Immature natural killer cell (primary cell): ENCODE data around the gene RXFP3. TPM values are rescaled to one million over a fixed set of nuclear protein-coding genes. Genes with fewer than 3 reads are reported as not detected.

Experiments used
- DNase-seq, 3 donors: peaks; one replicate each; pipeline ENCODE4 v3.0.0; 2022; ENCODE audit warnings: mixed read lengths in 1 of 3
- H3K27ac Mint-ChIP-seq, 6 donors: one replicate each; pipeline ENCODE4 v1.8.0; 2020; ENCODE audit warnings: mixed read lengths in 6 of 6, mild to moderate bottlenecking in 5 of 6, inconsistent platforms in 4 of 6, moderate library complexity in 3 of 6
- H3K27me3 Mint-ChIP-seq, 3 donors: one replicate each; pipeline ENCODE4 v1.8.0; 2020 to 2021; ENCODE audit warnings: low read depth in 3 of 3, mild to moderate bottlenecking in 3 of 3, mixed read lengths in 3 of 3, moderate library complexity in 3 of 3, inconsistent platforms in 1 of 3
- H3K36me3 Mint-ChIP-seq, 3 donors: one replicate each; pipeline ENCODE4 v1.8.0; 2020; ENCODE audit warnings: mixed read lengths in 3 of 3, inconsistent platforms in 2 of 3, mild to moderate bottlenecking in 2 of 3
- H3K4me1 Mint-ChIP-seq, 2 donors: one replicate each; pipeline ENCODE4 v1.8.0; 2020; ENCODE audit warnings: inconsistent platforms in 2 of 2, mild to moderate bottlenecking in 2 of 2, mixed read lengths in 2 of 2, moderate library complexity in 1 of 2
- H3K4me3 Mint-ChIP-seq, 5 donors: one replicate each; pipeline ENCODE4 v1.8.0; 2020; ENCODE audit warnings: mild to moderate bottlenecking in 5 of 5, mixed read lengths in 5 of 5, inconsistent platforms in 3 of 5, moderate library complexity in 3 of 5
- H3K9me3 Mint-ChIP-seq, 6 donors: one replicate each; pipeline ENCODE4 v1.8.0; 2020; ENCODE audit warnings: mild to moderate bottlenecking in 6 of 6, mixed read lengths in 6 of 6, inconsistent platforms in 4 of 6, moderate library complexity in 3 of 6
- polyA plus RNA-seq, 3 donors: library from polyadenylated mRNA; unstranded; fragments of 300-500 nt; fragmentation: Illumina TruSeq; gene quantifications; one replicate each; pipeline ENCODE4 v1.2.3, GENCODE V29; 2021

Gene RXFP3
- polyA plus RNA-seq, 3 donors from 2014 or later, result not detected

- Mint-ChIP-seq H3K36me3 (peaks cover 0 to 3% (median 0%) of the 10 kb centered on the region in 3 donors), H3K4me3 (no peak overlapping the region), H3K27ac (no peak overlapping the region), H3K9me3 (no peaks in the 10 kb centered on the region), H3K4me1 (no peaks in the 10 kb centered on the region), H3K27me3 (peaks cover 2 to 4% (median 3%) of the 10 kb centered on the region in 3 donors)
- no peak for DNase-seq
These were observed 40.1 kb downstream of the RXFP3 start for GRCh38 chr5:33976307-33976706.

- Mint-ChIP-seq H3K4me3 (no peak overlapping the region), H3K27ac (no peak overlapping the region), H3K36me3 (peaks cover 0 to 3% (median 0%) of the 10 kb centered on the region in 3 donors), H3K4me1 (no peaks in the 10 kb centered on the region), H3K27me3 (peaks cover 2 to 4% (median 3%) of the 10 kb centered on the region in 3 donors), H3K9me3 (no peaks in the 10 kb centered on the region)
- DNase-seq, result no peak
These were observed 42.1 kb downstream of the RXFP3 start for GRCh38 chr5:33978306-33978705.

DNA sequence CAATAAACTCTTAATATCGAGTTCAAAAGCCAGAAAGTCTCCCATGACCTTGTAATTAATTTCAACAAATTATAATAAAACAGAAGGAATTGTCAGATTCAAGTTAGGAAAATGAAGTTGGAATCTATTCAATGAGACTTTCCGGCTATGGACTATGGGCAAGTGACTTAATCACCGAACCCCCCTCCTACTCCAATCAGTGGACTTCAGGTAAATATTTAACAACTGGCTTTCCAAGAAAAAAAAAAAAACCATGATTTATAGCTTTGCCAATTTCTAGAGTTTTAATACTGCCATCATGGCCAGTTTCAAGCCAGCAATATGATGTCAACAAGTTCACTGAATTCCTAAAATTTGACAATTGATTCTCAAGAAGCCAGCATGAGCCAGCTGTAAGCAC, 43.8 kb downstream of the RXFP3 start:
- H3K9me3 Mint-ChIP-seq, result no peaks in the 10 kb centered on the region
- DNase-seq, result no peak
- no peaks in the 10 kb centered on the region for H3K4me1 Mint-ChIP-seq
- H3K27ac Mint-ChIP-seq, result no peak overlapping the region
- peaks cover 1 to 4% (median 2%) of the 10 kb centered on the region in 3 donors for H3K27me3 Mint-ChIP-seq
- H3K36me3 Mint-ChIP-seq, result peaks cover 0 to 3% (median 0%) of the 10 kb centered on the region in 3 donors
- H3K4me3 Mint-ChIP-seq, result no peak overlapping the region

DNA sequence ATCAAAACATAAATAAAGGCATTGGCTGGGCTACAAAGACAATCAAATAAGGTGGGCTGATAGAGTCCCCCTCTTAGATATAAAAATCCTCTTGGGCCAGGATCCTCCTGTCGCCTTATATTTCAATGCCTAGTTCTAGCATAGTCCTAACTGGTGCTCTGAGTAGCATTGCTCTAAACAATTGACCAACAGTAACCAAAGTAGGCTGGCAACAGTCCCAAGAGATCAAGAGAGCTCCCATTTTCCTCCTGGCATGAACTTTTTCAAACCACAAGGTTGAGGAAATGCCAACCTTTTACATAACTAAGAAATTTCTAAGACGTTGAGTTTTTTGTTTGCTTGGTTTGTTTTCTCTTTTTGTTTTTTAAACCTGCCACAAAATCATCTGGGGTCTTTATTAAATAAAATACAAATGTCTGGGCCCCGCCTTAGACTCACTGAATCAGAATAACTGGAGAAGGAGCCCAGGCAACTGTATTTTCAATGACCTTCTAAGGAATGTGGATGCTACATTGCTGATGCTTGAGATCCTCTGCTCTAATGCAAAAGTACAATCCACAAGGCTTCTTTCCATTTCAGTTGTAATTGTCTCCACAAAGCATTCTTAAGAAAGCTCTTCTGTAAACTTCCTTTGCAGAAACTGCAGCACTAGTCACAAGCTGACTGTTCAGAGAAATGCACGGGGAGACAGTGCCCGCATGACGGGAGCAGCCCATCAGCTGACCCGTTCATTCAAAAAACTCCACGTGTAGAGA, 45.4 kb downstream of the RXFP3 start:
- no peak overlapping the region for H3K27ac Mint-ChIP-seq
- no peak overlapping the region for H3K4me3 Mint-ChIP-seq
- H3K36me3 Mint-ChIP-seq, result peaks cover 0 to 3% (median 0%) of the 10 kb centered on the region in 3 donors
- no peaks in the 10 kb centered on the region for H3K4me1 Mint-ChIP-seq
- DNase-seq, result no peak
- H3K9me3 Mint-ChIP-seq, result no peaks in the 10 kb centered on the region
- peaks cover 1 to 4% (median 2%) of the 10 kb centered on the region in 3 donors for H3K27me3 Mint-ChIP-seq

DNA sequence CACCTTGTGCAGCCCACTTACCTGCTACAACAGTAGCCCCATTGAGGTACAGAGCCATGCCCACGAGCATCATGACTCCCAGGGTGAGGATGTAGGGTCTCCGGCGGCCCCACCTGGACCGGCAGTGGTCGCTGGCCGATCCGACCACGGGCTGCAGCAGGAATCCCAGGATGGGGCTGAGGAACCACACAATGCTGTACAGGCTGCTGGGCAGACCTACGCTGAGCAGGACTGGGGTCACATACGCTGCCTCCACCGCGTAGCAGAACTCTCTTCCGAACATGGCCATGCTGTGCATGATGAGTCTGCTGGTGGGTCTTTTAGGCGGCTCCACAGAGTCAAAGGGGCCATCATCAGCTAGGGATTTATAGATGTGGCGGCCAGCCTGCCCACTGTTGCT, 48.0 kb downstream of the RXFP3 start:
- no peak for DNase-seq
- Mint-ChIP-seq H3K4me1 (no peaks in the 10 kb centered on the region), H3K27ac (no peak overlapping the region), H3K4me3 (no peak overlapping the region), H3K36me3 (peaks cover 10 to 18% (median 10%) of the 10 kb centered on the region in 3 donors), H3K9me3 (no peaks in the 10 kb centered on the region), H3K27me3 (peaks cover 0 to 2% (median 2%) of the 10 kb centered on the region in 3 donors)

DNA sequence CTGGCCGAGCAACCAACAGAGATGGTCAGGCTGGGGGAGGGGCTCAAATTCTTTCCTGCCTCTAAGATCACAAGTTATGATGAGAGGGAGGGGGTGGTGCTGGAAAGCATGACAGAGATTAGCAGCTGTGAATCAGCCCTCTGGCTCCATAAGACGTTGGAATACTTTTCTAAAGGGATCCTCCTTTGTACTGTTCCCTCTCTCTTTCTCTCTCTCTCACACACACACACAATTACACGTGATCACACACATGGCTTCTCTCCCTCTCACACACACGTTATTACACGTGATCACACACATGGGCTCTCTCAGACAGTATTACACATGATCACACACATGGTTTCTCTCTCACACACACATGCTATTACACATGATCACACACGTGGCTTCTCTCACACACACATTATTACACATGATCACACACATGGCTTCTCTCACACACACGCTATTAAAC, 48.5 kb downstream of the RXFP3 start, which contains the start of gene SLC45A2:
TSS of gene SLC45A2 (minus strand) at position 23 of the 454 bp plus-strand sequence. CDS start 110 bp downstream, outside the sequence.
- H3K4me3 Mint-ChIP-seq, result no peak within 1 kb of the TSS
- H3K27ac Mint-ChIP-seq, result no peak within 1 kb of the TSS
- DNase-seq, result no peak
- no peaks in the 10 kb centered on the region for H3K4me1 Mint-ChIP-seq
- peaks cover 10 to 21% (median 10%) of the 10 kb centered on the region in 3 donors for H3K36me3 Mint-ChIP-seq
- H3K27me3 Mint-ChIP-seq, result peaks cover 0 to 2% (median 2%) of the 10 kb centered on the region in 3 donors
- no peaks in the 10 kb centered on the region for H3K9me3 Mint-ChIP-seq

DNA sequence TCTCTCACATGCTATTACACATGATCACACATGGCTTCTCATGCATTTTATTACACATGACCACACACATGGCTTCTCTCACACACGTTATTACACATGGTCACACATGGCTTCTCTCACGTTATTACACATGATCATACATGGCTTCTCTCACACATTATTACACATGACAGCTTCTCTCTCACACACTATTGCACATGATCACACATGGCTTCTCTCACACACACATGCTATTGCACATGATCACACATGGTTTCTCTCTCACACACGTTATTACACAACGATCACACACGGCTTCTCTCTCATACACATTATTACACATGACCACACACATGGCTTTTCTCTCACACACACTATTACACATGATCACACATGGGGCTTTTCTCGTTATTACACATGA, 49.3 kb downstream of the RXFP3 start:
- peaks cover 0 to 2% (median 2%) of the 10 kb centered on the region in 3 donors for H3K27me3 Mint-ChIP-seq
- DNase-seq, result no peak
- no peaks in the 10 kb centered on the region for H3K4me1 Mint-ChIP-seq
- peaks cover 10 to 21% (median 10%) of the 10 kb centered on the region in 3 donors for H3K36me3 Mint-ChIP-seq
- H3K27ac Mint-ChIP-seq, result no peak overlapping the region
- H3K4me3 Mint-ChIP-seq, result no peak overlapping the region
- no peaks in the 10 kb centered on the region for H3K9me3 Mint-ChIP-seq

Other genes with a start within 250 kb of the RXFP3 start
- not detected for gene ADAMTS12, start 44.4 kb upstream of the RXFP3 start, polyA plus RNA-seq
- gene SLC45A2, start 48.3 kb downstream of the RXFP3 start, polyA plus RNA-seq, result not detected
- gene AMACR, start 71.7 kb downstream of the RXFP3 start, polyA plus RNA-seq, result 10 to 100 TPM in 2 of 3 donors, 1 to 10 TPM in 1; 5.9 to 12.6 (median 11.2) TPM
- gene C1QTNF3, start 106.8 kb downstream of the RXFP3 start, polyA plus RNA-seq, result under 1 TPM in 2 of 3 donors, not detected in 1; 0.27 to 0.82 TPM